Measurements from ENCODE around the gene CNTFR.

Gene CNTFR

DNA sequence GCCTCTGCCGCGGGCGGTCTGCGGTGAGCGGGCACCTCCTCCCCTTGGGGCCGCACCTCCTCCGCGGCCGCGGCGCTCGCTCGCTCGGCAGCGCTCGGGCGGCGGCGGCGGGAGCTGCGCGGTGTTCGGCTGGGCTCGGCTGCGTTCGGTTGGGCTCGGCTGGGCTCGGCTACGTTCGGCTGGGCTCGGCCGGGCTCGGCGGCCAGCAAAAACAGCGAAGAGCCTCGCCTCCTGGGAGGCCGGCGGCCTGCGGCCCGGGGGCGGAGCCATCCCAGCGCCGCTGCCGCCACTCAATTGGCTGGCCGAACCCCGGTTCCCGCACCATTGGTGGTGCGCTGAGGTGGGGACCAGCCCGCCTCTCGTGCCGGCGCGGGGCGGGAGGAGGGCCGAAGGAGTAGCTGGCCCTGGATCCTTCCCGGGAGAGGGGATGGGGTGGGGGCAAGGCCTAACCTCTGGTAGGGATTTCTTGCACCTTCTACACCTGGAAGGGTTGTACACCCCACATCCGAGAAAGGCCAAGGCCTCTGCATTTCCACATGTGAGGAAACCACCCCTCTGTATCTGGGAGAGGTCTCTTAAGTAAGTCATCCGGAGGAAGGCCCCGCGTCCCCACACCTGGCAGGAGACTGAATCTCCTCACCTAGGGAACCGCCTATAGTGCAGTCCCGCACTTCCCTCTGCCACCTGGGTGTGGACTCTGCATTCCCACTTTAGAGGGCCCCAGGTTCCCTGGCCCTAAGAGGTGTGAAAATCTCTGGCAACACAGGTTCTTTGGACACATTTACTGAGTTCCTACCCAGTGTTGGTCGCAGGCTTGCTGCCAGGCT lies 66.3 kb downstream of the CNTFR start, which contains the start of gene ENHO:
ENHO (minus strand) TSS at position 20 of the 827 bp plus-strand sequence. CDS start 1,295 bp downstream, outside the sequence.
- peak; percentile 75 to 87 for DNase-seq (ENCODE audit: low read depth in 2 of 2)

DNA sequence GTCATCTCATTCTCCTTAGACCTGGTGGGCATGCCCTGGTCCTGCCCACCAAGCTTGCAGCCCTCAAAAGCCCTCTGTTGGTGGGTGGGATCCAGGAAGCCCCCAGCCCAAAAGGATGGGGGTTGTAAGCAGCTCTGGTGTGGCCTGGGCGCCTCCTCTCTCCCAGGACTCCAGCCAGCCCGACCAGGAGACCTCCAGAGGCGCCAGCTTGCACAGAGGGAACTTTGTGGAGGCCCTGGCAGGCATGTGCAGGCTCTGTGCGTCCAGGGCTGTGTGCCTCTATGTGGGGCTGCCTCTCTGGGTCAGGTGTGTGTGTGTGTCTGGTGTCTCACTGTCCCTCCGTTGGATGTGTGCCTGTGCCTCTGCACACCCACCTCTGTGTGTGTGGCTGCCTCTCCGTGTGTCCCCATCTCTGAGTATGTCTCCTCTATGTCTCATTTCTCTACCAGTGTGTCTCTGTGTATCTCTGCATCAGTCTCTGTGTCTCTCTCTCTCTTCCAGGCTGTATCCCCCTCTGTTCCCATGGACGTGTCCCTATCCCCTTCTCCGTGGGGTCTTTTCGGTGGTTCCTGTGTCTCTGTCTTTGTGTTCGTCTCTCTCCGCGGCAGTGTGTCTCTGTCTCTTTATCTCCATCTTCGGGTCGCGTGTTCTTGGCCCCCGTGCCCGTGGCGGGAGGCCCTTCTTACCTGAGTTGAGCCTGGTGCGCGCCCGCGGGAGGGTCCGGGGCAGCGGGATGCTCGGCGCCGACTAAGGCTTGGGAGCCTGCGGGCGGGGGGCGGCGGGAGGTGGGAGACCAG lies 67.2 kb downstream of the CNTFR start:
- DNase-seq (ENCODE audit: low read depth in 2 of 2), result no peak

DNA sequence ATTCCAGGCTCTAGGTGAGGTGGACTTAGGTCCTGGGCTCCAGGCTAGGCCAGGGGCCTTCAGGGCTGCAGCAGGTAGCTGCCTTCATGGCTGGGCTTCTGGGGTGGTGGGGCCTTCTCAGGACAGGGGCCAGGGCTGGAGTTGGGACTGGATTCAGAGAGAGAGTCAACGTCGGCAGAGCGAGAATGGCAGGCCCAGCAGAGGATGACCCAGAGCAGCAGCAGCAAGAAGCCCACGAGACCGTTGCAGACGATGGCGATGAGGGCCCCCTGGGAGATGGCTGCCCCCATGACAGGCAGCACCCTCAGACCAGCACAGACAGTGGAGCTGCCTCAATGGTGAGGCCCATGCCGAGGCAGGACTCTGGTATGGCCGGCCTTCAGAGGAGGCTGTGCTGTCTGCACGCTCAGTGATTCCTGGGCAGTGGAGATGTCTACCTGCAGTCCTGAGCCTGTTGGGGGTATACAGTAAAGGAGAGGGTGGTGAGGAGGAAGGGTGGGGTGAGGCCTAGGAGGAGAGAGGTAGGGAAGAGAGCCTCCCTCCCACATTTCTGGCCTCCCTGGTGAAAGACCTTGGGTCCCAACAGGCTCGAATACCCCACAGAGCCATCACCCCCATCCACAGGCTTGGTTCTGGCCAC lies 68.0 kb downstream of the CNTFR start:
- no peak for DNase-seq (ENCODE audit: low read depth in 2 of 2)

DNA sequence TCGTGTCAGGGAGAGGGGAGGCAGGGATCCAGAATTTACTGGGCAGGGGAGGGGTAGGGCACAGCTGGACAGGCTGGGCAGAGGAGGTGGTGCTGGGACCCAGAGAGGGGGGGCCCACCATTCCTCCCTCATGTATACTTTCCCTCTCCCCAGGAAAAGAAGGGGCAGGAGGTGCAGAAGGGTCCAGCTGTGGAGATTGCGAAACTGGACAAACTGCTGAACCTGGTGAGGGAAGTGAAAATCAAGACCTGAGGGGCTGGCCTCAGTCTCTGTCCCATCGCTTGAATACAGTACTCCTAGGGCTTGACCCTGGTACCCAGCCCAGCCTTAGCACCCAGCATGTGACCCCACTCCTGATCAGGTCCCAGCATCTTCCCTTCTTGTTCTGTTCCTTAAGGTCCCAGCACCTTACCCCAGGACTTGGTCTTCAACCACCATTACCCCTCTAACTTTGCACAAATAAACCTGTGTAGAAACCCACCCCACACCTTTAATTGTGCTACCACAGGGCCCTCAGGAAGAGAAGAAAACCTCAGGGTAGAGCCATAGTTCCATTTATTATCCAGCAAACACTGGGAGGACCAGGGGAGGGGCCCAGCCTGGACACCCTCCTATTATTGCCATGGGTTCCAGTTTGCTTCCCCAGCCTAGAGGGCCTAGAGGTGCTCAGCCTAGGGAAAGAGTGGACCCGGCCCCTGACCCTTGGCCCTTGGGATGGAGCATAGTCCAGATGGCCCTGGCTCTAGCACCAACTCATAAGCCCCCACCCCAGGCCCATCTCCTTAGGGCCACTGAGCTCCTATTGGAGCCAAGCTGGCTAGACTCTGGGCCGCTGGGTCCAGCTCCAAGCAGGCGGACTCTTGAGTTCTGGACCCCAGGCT lies 68.8 kb downstream of the CNTFR start:
- DNase-seq (ENCODE audit: low read depth in 2 of 2), result no peak

DNA sequence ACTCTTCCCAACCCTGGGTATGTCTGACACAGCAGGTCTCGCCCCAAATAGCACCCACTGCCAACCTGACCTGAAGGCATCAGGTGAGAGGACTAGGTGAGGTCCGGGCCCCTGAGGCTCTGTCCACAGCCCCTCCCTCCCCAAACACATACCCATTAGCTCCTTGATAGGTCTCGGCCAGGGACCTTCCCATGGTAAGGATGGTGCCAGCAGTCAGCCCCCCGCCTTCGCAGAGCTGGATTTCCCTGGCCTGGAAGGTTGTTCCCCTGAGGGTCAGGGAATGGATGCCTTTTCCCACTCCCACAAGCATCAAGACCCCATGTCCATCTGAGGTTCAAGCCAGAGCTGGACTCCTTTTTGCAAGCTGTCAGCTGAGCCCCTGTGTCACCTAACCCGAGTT lies 69.4 kb downstream of the CNTFR start:
- DNase-seq (ENCODE audit: low read depth in 2 of 2), result no peak

DNA sequence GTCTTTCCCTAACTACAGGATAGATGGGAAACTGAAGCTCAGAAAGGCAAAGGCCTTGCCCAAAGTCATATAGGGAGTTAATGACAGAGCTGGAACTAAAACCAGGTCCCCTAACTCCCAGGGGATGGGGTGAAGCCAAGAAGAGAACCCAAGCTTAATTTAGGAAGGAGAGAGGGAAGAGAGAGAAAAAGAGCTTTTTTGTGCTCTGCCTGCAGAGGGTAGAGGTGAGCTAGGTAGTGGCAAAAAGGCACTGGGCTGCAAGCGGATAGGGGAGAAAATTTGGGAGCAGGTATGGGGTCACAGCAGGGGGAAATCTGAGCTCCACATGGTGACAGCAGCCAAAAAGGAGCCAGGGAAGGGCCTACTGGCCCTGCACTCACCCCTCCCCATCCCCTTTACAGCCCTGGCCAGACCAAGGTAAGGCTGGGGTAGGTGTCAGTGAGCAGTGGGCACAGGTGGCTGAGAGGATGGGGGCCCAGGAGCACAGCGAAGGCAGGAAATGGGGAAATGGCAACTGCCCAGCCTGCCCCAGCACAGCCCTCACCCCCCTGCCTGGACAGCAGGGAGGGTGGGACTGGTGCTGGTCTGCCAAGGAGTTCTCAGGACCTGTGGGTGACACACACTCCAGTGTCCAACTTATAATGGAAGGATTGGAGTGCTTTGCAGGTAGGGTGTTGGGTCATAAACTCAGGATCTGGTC lies 70.1 kb downstream of the CNTFR start:
- no peak for DNase-seq (ENCODE audit: low read depth in 2 of 2)

DNA sequence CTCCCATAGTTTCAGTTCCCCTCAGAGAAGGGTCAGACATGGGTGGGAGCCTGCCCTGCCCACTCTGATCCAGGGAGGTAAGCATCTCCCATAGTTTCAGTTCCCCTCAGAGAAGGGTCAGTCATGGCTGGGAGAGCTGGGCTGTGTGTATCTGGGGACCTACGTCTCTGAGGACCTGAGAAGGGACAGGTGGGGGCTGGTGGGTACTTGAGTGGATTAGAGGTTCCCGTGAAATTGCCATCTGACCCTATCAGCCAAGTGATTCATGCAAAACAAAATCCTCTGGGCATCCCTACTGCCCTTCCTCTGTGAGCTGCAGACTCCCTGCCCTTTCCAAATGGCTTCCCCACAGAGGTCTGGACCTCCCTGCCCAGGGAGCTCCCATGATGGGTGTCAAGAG lies 70.6 kb downstream of the CNTFR start:
- DNase-seq (ENCODE audit: low read depth in 2 of 2), result no peak

DNA sequence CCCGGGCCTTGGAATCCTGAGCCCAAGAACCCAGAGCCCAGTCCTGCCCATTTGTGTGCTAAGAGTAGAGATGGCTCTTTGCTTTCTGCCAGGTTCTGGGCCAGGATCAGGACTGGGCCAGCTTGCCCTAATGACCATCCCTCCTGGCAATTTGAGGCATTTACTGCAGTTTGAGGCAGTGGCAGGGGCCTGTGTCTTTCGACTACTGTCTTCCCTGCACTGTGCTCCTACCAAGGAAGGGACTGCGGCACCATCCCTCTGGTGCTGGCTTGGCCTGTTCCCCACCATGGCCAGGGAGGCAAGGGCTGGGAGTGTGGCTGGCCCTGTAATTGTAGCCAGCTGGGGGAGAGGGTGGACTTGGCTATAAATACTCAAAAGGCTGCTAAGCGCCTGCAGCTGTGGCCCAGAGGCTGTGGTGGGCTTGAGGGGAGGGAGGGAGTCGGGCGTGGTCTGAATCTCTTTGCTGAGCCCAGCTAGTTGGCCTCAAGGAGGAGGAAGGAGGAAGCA lies 71.4 kb downstream of the CNTFR start:
- no peak for DNase-seq (ENCODE audit: low read depth in 2 of 2)

- DNase-seq (ENCODE audit: low read depth in 2 of 2), result no peak
Observed at GRCh38 chr9:34517185-34517584, 72.3 kb downstream of the CNTFR start.

- no peak for DNase-seq (ENCODE audit: low read depth in 2 of 2)
Observed at GRCh38 chr9:34515959-34516358, 73.6 kb downstream of the CNTFR start.

DNA sequence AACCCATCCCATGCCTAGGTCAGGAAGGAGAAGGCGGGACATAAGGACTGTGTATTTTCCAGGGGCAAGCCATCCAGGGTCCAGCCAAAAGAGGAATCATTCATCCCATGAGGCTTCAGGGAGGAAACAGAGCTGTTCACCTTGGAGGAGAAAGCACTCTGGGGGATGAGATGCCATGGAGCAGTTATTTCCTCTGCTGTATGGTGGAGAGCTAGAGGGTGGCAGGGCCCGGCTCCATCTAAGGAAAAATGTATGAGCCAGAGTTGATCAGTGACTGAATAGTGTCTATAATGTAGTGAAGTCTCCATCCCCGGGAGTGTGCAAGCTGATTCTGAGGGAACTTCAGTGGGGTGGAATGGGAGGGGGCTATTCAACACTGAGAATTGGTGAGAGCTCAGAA lies 74.7 kb downstream of the CNTFR start:
- no peak for DNase-seq (ENCODE audit: low read depth in 2 of 2)

- no peak for DNase-seq (ENCODE audit: low read depth in 2 of 2)
Observed at GRCh38 chr9:34514401-34514800, 75.1 kb downstream of the CNTFR start.

GRCh38 chr9:34513567-34514214 lies 75.8 kb downstream of the CNTFR start:
- DNase-seq (ENCODE audit: low read depth in 2 of 2), result no peak

DNA sequence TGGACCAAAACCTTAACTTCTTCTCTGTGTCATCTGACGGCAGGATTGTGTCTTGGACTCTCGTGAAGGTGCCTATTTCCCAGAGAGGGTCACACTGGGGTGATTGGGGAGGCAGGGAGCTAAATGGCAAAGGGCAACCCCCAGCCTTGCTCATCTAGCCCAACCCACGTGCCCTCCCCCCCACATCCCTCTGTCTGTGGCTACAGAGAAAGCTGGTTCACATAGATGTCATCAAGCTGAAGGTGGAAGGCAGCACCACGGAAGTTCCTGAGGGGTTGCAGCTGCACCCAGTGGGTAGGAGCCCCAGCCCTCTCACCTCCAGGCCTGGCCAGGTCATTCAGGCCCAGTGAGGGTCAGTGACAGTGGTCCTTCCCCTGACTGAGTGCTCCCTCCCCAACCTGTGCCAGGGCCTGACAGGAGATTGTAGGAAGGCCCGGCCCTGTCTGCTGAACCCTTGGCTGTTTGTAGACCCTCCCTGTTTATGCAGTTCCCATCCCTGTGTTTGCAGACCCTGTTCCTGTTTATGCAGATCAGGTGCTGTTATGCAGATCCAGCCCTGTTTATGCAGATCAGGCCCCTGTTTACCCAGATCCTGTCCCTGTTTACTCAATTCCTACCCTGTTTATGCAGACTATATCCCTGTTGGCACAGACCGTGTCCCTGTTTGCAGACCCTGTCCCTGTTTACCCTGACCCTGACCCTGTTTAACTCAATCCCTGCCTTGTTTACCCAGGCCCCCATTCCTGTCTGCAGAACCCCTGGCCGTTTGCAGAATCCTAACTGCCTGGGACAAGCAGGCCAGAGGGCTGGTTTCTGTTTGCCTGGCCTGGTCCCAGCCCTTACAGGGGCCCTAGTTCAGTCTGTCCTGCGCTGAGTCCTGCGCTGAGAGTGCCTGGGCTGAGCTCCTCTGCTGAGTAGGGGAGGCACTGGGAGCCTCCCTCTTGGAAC lies 77.1 kb downstream of the CNTFR start:
- no peak for DNase-seq (ENCODE audit: low read depth in 2 of 2)

DNA sequence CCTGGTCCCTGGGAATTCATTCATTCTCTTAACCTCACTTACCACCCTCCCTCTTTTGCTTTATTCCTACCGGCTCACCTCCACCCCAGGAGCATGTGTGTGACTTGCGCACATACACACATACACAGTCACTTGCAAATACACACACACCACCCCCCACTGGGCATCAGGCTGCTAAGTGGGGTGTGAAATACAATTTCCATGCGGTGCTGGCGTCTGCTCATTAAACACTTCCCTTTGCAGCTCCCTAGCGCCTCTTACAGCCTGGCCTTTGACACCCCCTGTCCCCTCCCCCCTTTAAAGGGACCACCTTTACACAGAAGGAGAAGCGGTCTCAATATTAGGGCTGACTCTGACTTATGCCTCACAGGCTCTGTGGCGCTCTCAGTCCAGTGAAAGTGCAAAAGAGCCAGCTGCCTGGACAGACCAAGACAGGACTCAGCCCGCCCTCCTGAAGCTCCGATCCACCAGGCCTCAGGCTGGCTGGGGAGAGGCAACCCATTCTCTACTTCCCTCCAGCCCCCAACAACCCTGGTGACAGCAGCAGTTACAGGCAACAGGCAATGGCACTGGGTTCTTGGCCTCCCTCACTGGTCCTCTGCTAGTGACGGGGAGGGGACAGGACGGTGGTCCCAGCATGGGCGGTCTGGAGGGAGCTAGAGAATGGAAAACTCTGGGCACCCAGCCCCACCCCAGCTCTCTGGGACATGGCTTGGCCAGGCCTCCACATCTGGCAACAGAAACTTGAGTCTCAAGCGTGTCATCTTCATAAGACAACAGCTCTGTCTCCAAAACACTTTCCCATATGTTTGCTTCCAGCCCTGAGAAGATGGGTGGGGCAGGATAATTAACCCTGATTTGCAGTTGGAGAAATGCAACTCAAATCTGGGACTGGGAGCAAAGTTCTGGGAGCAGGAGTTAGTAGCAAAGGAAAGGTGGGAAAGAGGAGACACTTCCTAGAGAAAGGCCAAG lies 78.7 kb downstream of the CNTFR start:
- DNase-seq (ENCODE audit: low read depth in 2 of 2), result no peak

DNA sequence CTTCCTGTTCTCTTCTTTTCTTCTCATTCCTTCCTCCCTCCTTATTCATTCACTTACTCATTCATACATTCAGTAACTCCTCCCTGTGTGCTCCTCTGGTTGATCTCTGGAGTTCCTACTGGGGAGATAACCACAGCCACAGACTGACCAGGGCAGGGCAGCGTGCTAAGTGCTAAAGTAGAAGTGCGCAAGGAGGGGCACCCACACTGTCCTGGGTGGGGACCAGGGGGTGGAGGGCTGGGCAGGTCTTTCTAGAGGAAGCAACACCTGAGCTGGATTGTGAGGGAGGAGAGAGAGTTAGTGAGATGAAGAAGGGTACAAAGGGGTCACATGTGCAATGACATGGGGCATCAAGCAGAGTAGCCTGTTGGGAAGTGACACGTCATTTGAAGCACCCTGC lies 80.6 kb downstream of the CNTFR start:
- no peak for DNase-seq (ENCODE audit: low read depth in 2 of 2)

- no peak for DNase-seq (ENCODE audit: low read depth in 2 of 2)
Observed at GRCh38 chr9:34508463-34508862, 81.1 kb downstream of the CNTFR start.

DNA sequence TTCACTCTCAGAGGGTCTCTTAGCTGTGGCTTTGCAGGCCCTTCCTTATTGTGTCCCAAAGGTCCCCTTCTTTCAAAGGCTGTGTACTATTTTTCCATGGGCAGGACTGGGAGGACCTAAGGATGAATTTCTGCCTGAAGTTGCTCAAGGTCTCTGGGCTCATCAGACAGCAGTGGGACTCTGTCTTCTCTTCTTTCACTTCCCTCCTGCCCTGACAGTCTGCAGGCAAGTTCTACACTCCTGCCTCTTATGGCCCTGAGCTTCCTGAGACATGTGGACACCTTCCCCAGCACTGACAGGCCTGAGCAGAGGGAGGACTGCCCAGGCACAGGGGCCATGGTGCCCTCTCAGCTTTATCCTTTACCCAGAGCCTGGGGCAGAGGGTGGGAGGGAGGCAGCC lies 81.6 kb downstream of the CNTFR start:
- no peak for DNase-seq (ENCODE audit: low read depth in 2 of 2)
